ENCODE measurements around the gene ABCC4.

- TF ChIP-seq CTCF (IDR thresholded peaks at IDR 0.05) (no peak), POLR2A (IDR thresholded peaks at IDR 0.05) (no peak)
Observed at GRCh38 chr13:95228130-95228529, 73.1 kb downstream of the ABCC4 start.
